NK-92 (cell line): Measurements from ENCODE around the gene STK17B.

Experiments
- DNase-seq: peaks from one replicate; lab custom pipeline; 2025; ENCODE audit not compliant: unreplicated experiment; lab: John Stamatoyannopoulos, UW

The STK17B gene

GRCh38 chr2:196159221-196159892 lies 12.0 kb downstream of the STK17B start:
- DNase-seq, result no peak

GRCh38 chr2:196155575-196155974 lies 15.8 kb downstream of the STK17B start:
- DNase-seq, result no peak

GRCh38 chr2:196153480-196153879 lies 17.9 kb downstream of the STK17B start:
- no peak for DNase-seq

GRCh38 chr2:196149948-196150347 lies 21.4 kb downstream of the STK17B start:
- DNase-seq, result no peak

GRCh38 chr2:196148736-196149135 lies 22.6 kb downstream of the STK17B start:
- no peak for DNase-seq

GRCh38 chr2:196145256-196145655 lies 26.1 kb downstream of the STK17B start:
- DNase-seq, result no peak

GRCh38 chr2:196144513-196145126 lies 26.8 kb downstream of the STK17B start:
- no peak for DNase-seq

- DNase-seq, result no peak
Observed at GRCh38 chr2:196143730-196144131, 27.6 kb downstream of the STK17B start.

- DNase-seq, result no peak
Observed at GRCh38 chr2:196142825-196143224, 28.6 kb downstream of the STK17B start.

- no peak for DNase-seq
Observed at GRCh38 chr2:196140213-196140612, 31.2 kb downstream of the STK17B start.

GRCh38 chr2:196137271-196137670 lies 34.1 kb downstream of the STK17B start:
- DNase-seq, result no peak

- DNase-seq, result no peak
Observed at GRCh38 chr2:196136151-196136550, 35.2 kb downstream of the STK17B start.

GRCh38 chr2:196131949-196132925 lies 39.1 kb downstream of the STK17B start:
- DNase-seq, result no peak

- no peak for DNase-seq
Observed at GRCh38 chr2:196131384-196131937, 39.9 kb downstream of the STK17B start.

- no peak for DNase-seq
Observed at GRCh38 chr2:196130039-196130825, 41.1 kb downstream of the STK17B start.

GRCh38 chr2:196128749-196129148 lies 42.6 kb downstream of the STK17B start:
- DNase-seq, result no peak

GRCh38 chr2:196125596-196125995 lies 45.8 kb downstream of the STK17B start:
- DNase-seq, result no peak

- DNase-seq, result no peak
Observed at GRCh38 chr2:196123679-196124373, 47.6 kb downstream of the STK17B start.

GRCh38 chr2:196119926-196120325 lies 51.5 kb downstream of the STK17B start:
- no peak for DNase-seq

GRCh38 chr2:196117214-196117705 lies 54.1 kb downstream of the STK17B start:
- DNase-seq, result no peak
